HG03097 (cell line): ENCODE results near the gene HAPSTR1.

ENCODE experiments used
- ATAC-seq: cut with Tn5 transposase; IDR thresholded peaks from one replicate; pipeline ENCODE4 v1.9.1; 2021; ENCODE audit not compliant: unreplicated experiment, low FRiP score

Gene HAPSTR1

DNA sequence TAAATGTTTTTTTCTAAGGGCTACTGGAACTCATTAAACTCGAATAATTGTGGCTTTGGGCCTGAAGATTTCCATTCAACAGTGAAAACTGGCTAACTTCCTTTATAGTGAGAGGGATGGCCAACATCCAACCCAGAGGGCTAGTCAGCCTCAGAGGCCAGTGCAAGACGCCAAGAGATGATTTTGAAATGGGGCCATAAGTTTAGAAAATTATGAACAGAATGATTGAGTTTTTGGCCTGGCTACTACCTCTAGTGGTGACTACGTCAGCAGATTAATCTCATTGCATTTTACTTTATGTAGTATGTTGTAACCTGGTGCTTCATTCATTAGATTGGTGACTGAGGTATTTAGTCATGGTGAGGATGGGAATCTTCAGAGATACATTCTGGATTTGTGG lies 28.4 kb downstream of the HAPSTR1 start:
- ATAC-seq, result no peak

GRCh38 chr16:9122342-9122741 lies 30.9 kb downstream of the HAPSTR1 start:
- no peak for ATAC-seq

GRCh38 chr16:9122969-9123368 lies 31.5 kb downstream of the HAPSTR1 start:
- ATAC-seq, result no peak

DNA sequence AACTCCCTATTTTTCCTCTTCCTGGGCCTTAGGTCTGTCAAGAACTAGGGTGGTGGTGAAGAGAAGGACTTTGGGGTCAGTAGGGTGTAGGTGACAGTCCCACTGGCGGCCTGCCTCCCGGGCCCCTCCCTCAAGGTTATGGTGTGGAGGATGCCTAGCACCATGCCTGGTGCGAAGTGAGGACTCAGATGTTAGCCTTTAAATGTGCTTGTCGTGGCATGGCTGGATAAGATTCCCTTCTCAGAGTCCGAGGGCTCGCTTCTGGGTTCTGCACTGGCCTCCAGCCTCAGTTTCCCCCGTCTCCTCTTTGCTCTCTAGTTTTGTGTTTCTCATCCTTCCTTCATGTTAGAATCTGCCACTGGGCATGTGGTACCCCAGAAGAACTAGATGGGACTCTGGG lies 32.0 kb downstream of the HAPSTR1 start:
- ATAC-seq, result no peak

GRCh38 chr16:9123871-9124270 lies 32.4 kb downstream of the HAPSTR1 start:
- ATAC-seq, result peak; percentile 44

GRCh38 chr16:9124444-9124843 lies 33.0 kb downstream of the HAPSTR1 start:
- no peak for ATAC-seq

DNA sequence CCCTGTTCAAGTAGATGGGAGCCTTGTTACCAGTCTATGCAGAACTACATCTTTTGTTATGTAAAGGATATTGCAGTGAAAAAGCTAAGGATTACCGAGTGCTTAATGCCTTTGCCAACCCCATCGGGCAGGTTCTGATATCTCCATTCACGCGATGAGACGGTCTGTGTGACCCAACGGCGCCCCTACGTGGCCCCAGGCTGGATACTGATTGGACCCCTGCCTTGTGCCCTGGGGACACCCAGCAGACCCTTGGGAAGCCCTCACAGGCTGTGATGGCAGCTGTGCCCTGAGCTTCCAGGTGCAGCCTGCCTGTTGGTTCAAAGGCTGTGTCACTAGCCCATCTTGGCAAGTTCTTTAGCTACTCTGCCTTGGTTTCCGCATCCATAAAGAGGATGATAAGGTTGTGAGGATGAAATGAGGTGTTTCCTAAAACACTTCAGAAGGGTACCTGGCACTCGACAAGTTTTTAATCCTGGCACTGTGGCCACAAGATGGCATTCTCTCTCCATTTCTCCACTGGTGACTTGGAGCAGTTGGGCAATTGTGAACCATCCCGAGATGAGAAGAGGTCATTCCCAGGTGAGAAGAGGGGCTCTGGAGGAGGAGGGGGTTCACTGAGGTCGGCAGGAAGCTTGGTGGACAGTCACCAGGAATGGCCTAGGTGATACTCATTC lies 33.6 kb downstream of the HAPSTR1 start:
- no peak for ATAC-seq

DNA sequence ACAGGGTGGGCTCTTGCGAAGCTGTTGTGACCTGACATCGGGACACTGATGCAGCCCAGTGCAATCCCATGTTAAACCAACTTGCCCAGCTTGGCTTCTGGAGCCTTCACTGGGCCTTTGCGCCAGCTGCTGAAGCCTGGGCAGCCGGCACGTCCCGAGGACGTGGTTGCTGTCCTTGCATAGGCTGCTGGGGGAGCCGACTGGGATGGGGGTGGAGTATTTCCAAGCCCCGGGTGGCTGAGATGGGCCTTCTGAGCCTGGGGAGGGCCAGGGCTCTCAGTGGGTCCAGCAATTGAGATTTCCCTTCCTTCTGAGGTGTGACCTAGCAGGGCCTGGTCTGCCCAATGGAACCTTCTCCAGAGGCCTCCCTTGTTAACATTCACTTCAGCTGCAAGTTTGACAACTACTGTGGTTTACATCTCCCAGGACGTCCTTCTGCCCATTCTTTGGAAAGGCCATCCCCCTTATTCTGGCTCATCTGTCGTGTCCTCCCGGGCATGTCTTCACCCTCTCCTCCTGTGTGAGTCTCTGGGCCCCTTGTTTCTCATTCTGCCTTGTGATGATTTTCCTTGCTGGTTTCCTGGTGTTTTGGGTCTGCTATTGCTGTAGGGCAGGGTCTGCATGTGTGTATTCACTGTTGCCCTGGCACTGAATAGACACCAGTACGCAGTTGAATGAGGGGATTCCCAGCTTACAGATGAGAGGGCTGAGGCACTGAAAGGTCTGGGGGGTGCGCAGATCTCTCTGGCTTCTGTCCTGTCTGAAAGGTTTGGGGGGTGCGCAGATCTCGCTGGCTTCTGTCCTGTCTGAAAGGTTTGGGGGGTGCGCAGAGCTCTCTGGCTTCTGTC lies 34.4 kb downstream of the HAPSTR1 start:
- no peak for ATAC-seq

GRCh38 chr16:9126609-9127008 lies 35.2 kb downstream of the HAPSTR1 start:
- no peak for ATAC-seq

GRCh38 chr16:9128346-9129342 lies 37.2 kb downstream of the HAPSTR1 start:
- no peak for ATAC-seq

DNA sequence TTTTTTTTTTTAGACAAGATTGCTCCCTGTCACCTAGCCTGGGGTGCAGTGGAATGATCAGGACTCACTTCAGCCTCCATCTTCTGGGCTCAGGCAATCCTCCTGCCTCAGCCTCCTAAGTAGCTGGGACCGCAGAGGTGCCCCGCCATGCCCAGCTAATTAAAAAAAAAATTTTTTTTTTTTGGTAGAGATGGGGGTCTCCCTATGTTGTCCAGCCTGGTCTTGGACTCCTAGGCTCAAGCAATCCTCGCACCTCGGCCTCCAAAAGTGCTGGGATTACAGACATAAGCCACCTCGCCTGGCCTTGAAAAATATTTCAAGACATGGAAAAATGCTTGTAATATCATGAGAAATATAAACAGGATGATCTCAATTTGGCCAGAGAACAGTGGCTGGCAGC lies 42.9 kb downstream of the HAPSTR1 start:
- ATAC-seq, result no peak

DNA sequence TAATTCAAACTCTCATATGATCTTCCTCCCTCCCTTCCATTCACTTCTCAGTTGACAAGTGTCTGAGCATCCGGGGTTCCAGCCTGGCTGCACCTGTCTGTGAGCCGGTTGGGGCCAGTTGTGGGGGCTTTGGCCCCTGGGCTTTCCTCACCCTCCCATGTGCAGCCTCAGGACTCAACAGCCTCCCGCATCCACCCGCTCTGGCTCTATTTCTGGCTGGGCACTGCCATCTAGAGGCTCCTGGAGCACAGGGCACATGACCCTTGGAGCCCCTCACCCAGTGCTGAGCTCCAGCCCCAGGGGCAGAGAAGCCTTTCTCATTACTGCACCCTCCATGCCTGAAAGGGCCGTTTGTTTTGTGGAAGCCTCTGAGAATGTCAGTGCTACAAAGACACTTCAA lies 43.3 kb downstream of the HAPSTR1 start:
- peak; percentile 44 for ATAC-seq

GRCh38 chr16:9135797-9136196 lies 44.4 kb downstream of the HAPSTR1 start:
- peak; percentile 75 for ATAC-seq

DNA sequence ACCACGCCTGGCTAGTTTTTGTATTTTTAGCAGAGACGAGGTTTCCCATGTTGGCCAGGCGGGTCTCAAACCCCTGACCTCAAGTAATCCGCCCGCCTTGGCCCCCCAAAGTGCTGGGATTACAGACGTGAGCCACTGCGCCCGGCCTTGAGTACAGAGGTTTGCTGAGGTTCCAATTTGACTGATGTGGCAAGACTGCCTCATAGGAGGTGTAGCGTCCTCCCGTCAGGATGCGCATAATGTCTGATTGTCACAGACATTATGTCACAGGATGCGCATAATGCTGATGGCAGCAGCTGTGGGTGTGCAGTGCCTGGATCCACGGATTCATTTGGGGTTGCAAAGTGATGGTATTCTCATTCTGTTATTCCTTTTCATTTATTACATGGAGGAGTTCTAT lies 45.2 kb downstream of the HAPSTR1 start:
- no peak for ATAC-seq

GRCh38 chr16:9138021-9138680 lies 46.7 kb downstream of the HAPSTR1 start:
- no peak for ATAC-seq

DNA sequence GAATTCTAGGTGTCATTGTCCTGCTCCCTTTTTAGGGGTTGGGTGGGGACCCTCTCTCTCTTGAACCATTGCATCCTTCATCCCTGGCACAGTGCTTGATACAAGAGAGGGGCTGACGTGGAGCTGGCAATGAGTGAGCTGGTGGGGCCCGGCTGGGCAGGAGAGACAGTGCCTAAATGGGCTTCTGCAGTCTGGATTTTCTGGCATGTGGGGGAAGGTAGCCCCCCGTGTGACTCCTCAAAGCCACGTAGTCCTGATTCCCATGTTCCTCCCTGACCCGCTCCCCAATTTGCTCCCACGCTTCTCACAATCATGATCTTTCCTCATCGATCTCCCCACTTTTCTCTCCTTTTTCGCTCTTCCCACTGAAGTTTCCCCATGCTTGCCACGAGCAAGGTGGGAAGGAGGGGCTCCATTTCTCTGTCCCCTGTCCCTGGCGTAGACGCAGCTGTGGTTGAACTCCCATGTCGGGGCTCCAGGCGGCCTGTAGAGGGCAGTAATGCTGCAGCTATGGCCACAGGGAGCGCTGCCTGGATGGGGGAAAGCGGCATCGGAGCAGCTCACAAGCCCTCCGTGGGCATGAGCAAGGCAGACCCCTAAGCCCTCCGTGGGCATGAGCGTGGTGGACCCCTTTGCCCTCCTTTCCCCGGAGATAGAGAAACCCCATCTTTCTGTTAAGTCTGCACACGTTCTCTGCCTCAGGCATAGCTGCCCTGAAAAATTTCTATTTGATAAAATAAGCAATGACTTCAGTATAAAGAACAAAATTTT lies 47.5 kb downstream of the HAPSTR1 start:
- ATAC-seq, result no peak

GRCh38 chr16:9139965-9140364 lies 48.5 kb downstream of the HAPSTR1 start:
- no peak for ATAC-seq
